ENCODE measurements around the gene NKRF. TPM values are rescaled to one million over a fixed set of nuclear protein-coding genes. Genes with fewer than 3 reads are reported as not detected.
"Not testable (repeated sequence)": the region's sequence is repeated elsewhere in the genome, so short reads cannot be mapped to it uniquely, and the experiment has no call there.

The NKRF gene
- total RNA-seq (2014; rRNA removed; shearing (Covaris generic); ENCODE audit: low replicate concordance), result 7.4 and 10.1 TPM in 2 replicates

DNA sequence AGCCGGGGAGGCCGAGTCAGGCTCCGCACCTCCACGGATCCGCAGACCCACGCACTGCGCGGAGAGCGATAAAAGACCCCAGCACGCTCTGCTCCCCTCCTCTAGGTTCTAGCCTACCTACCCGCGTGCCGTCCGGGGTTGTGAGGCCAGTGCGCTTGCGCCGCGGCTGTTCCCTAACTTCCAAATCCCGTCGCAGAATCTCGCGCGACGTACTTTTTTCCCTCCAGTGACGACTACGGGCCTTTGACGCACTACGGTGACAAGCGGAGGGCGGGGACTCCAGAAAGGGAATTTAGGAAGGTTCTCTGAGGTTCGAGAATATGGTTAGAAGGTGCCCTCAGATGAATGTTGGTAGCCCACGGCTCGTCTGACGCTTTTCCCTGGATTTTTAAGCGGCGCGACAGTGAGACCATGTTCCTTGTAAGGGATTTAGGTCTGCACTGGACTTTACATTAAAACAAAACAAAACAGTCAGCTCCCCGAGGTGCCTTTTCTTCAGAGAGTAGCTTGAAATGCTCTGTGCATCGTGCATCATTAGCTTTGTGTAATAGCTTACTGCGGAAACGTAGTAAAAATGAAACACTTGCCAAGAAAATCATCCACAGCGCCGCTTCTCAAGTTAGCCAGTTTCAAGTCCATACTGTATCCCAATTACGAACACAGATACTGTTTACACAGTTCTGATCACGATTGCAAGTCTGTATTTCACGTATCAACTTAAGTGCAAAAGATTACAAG, at the start of gene NKRF:
Gene NKRF, minus strand, starts transcription at position 145 of the 738 bp plus-strand sequence.
- peak; percentile 84 for DNase-seq
- H3K9me3 ChIP-seq, result no peaks in the 10 kb centered on the region

DNA sequence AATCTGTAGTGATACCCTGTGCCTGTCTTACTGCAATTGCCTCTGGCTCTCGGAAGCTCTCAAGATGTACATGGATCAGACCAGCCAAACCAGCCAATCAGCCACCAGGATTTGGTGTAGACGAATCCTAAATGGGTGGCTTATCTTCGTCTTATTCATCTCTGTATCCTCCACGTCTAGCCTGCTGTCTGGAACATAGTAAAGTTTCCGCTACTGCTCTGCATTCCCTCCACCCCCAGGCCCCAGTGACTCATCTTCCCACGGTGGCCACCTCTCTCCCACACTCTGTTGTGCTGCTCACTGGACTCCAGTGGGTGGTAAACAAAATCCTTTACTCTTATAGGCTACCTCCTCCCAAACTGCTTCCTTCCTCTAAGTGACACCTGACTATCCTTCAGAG, 48.9 kb upstream of the NKRF start:
- Histone ChIP-seq H3K9me3 (no peaks in the 10 kb centered on the region), H3K27me3 (no peaks in the 10 kb centered on the region)
- DNase-seq, result no peak

More for the DNA sequence above, at the start of gene NKRF:
- Histone ChIP-seq H3K27me3 (no peaks in the 10 kb centered on the region), H3K36me3 (no peaks in the 10 kb centered on the region; the same call in 1 of the 2 replicates), H3K4me3 (peak within 1 kb of the TSS; percentile 81)

DNA sequence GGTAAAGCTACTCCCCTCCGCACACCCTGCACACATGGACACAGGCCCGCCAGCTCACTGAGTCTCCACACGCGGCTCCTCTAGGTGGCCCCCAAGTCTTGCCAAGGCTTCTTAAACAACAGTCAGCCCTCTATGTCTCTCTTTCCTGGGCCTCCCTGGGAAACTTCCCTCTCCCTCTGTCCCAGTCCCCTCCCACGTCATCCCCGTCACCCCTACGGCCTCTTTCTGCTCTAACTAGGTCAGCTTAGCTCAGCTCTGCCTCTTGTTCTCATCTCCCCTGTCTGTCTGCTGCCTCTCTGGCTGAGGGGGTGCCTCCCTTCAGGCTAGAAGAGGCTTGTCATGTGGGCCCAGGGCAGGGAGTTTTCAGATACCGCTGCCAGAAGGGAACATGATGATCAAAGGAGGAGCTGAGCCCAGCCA, 47.9 kb upstream of the NKRF start:
- Histone ChIP-seq H3K9me3 (no peaks in the 10 kb centered on the region), H3K36me3 (no peaks in the 10 kb centered on the region), H3K27me3 (no peaks in the 10 kb centered on the region), H3K4me3 (no peak overlapping the region)
- no peak for DNase-seq

More for the DNA sequence above, 48.9 kb upstream of the NKRF start:
- Histone ChIP-seq H3K36me3 (no peaks in the 10 kb centered on the region), H3K4me3 (no peak overlapping the region)

DNA sequence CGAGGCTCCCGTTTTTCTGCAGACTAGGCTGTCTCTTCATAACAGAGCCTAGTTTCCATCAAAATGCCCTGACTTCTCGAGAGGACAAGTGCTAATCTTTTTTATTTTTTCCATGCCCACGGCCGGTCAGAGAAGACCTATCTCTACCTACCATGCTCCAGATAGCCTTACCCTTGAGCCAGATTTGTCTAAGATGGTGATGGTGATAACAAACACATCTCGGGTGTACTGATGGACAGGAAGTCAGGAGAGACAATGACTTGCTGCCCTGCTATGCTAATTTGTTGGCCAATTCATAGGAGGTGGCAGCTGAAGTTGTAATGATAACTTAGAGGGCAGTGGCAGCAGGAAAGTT, 42.2 kb upstream of the NKRF start:
- no peaks in the 10 kb centered on the region for H3K27me3 ChIP-seq
- no peaks in the 10 kb centered on the region for H3K36me3 ChIP-seq
- no peaks in the 10 kb centered on the region for H3K9me3 ChIP-seq
- no peak for DNase-seq
- no peak overlapping the region for H3K4me3 ChIP-seq

DNA sequence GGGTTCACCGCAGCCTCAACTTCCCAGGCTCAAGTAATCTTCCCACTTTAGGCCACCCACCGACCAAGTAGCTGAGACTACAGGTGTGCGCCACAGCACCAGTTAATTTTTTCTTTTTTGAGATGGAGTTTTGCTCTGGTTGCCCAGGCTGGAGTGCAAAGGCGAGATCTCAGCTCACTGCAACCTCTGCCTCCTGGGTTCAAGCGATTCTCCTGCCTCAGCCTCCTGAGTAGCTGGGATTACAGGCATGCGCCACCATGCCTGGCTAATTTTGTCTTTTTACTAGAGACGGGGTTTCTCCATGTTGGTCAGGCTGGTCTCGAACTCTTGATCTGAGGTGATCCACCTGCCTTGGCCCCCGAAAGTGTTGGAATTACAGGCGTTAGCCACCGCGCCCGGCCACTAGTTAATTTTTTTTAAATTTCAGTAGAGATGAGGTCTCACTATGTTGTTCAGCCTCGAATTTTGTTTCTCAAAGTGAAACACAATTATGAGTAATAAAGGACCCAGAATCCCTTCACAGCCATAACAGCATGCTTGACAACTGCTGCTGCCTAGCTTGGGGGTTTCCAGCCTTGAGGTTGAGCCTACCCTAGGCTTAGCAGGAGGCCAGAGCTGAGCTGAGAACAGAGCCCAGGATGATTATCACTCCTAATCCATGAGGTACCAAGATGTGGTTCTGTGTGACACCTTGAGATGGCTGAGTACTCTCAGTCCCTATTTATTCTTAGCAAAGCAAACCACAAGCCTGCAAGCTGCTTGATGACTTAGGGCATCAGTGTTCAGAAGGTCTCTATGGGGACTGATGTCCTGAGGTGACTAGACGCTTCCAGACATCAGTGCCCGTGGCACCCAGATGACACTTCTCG, 41.6 kb upstream of the NKRF start:
- Histone ChIP-seq H3K36me3 (no peaks in the 10 kb centered on the region), H3K27me3 (no peaks in the 10 kb centered on the region), H3K4me3 (no peak overlapping the region), H3K9me3 (no peaks in the 10 kb centered on the region)
- no peak for DNase-seq

DNA sequence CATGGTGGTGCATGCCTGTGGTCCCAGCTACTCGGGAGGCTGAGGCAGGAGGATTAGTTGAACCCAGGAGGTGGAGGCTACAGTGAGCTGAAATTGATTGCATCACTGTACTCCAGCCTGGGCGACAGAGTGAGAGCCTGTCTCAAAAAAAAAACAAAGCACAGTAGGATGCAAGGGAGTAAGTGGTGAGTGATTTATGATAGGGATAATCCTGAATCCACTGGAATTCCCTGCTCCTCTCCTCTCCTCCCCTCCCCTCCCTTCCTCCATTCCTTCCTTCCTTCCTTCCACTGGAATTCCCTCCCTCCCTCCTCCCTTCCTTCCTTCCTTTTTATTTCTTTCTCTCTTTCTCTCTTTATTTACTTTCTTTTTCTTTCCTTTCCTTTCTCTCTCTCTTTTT, 40.9 kb upstream of the NKRF start:
- no peaks in the 10 kb centered on the region for H3K36me3 ChIP-seq
- H3K27me3 ChIP-seq, result no peaks in the 10 kb centered on the region
- H3K9me3 ChIP-seq, result no peaks in the 10 kb centered on the region
- no peak for DNase-seq
- H3K4me3 ChIP-seq, result no peak overlapping the region

DNA sequence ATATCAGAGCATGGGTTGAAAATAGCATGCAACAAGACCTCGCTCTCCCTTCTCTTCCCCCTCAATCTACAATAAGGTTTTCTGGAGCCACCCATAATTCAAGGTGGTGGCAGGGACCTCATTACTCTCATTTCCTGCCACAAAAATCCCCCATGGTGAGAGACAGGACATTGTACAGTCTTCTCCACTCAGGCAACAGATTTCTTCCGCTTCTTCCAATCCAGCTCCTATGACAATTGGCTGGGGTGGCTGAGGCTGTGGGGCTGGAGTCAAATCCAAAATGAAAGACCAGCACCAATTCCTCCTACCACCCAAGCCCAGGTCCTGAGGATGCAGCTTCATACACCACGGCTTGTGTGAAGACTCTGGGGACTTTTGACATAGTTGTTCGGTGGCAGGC, 40.3 kb upstream of the NKRF start:
- Histone ChIP-seq H3K4me3 (no peak overlapping the region), H3K36me3 (no peaks in the 10 kb centered on the region), H3K9me3 (no peaks in the 10 kb centered on the region), H3K27me3 (no peaks in the 10 kb centered on the region)
- no peak for DNase-seq

DNA sequence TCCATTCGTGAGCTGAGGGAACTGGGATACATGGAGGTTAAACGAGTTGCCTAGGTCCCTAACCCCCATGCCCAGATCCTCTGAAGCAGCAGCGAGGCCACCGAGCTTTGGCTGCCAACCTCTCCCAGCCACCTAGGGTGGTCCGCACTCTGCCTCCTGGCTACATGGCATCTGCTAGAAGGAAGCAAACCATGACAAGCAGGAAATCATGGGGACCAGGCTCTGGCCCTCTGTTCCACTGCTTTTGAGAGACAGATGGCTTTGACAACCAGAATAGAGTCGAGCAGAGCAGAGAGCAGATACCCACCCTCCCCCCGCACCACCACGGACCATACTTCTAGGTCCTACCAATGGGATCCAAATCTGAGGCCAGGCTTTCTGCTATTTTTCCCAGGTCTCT, 37.5 kb upstream of the NKRF start:
- Histone ChIP-seq H3K9me3 (no peaks in the 10 kb centered on the region), H3K27me3 (no peaks in the 10 kb centered on the region), H3K36me3 (no peaks in the 10 kb centered on the region), H3K4me3 (no peak overlapping the region)
- no peak for DNase-seq

DNA sequence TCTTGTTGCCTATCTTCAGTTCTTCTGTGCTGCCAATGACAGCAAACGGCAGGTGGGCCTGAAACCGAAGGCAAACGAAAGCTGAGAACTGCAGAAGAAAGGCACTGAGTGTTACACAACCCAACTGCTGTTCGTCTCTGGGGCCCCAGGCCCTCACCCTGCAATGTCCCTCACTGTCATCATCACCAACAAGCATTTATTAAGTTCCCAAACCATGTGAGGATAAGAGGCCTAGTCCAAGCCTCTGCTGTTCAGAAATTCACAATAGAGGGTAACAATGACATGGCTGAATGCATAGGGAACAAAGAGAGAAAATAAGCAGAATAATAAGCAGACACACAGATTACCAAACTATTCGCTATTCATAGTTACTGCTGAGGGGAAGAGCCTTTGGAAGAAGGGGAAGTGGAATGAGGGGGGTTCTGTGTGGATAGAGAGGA, 34.5 kb upstream of the NKRF start:
- Histone ChIP-seq H3K9me3 (no peaks in the 10 kb centered on the region), H3K4me3 (no peak overlapping the region), H3K36me3 (no peaks in the 10 kb centered on the region), H3K27me3 (no peaks in the 10 kb centered on the region)
- no peak for DNase-seq

DNA sequence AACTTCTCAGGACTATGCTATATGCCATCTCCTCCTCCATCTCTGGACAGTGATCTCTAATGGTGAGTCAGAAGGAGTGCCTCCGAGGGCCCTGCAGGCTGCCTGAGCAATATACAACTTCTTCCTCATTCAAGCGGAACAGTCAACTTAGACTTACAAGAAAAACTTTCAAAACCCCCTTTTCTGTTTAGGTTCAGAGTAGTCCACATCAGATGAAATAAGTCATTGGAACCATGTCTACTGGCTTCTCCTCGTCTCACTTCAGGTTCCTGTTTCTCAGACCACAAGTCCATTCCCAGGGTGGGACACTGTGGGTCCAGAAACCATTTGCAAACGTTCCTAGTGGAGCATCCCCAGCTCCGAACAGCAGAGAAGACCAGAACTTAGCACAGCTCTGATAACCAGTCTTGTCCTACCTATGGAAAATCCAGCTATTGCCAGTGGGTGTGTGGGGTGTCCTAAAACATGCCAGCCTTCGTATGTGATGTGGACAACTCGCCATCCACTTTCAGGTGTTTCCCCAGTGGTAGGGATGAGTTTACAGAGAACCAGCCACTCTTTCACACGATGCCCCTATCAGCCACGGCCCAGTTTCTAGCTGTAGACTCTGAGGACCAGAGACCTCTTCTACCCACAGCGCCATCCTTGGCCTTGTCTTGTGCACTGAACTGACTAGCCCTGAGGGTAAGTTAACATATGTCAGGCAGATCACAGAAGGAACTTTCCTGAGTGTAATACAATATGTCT, 32.7 kb upstream of the NKRF start:
- H3K9me3 ChIP-seq, result no peaks in the 10 kb centered on the region
- no peaks in the 10 kb centered on the region for H3K27me3 ChIP-seq
- no peak for DNase-seq
- H3K36me3 ChIP-seq, result no peaks in the 10 kb centered on the region
- no peak overlapping the region for H3K4me3 ChIP-seq

DNA sequence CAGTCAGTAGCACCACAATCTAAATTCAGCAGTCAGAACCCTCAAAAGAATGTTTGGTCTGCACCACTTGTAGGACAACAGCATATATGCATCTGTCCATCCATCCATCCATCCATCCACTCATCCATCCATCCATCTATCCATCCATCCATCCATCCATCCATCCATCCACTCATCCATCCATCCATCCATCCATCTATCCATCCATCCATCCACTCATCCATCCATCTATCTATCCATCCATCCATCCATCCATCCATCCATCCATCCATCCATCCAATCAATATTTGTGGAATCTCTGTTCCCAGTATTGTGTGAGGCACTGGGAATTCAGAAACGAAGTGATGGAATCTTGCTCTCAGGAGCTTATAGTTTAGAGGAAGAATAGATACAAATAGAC, 31.2 kb upstream of the NKRF start:
- not testable (repeated sequence) for H3K36me3 ChIP-seq, H3K4me3 ChIP-seq, H3K27me3 ChIP-seq, DNase-seq, H3K9me3 ChIP-seq

DNA sequence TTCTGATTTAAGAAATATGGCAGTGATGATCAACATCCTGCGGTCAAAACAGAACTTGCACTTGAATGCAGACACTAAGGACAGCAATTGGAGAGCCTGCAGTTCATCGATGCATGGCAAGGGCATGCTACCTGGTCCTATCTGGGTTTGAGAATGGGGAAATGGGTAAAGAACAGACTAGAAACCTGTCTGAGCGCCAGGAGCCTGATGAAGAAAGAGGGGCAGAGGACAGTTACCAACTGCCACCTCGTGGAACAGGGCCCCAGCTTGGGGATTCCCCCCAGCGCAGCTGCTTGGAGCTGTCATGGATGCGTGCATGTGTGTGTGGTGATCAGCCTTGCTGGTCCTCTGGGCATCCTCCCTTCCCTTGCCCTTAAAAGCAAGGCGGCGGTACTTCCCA, 30.2 kb upstream of the NKRF start:
- H3K9me3 ChIP-seq, result no peaks in the 10 kb centered on the region
- H3K36me3 ChIP-seq, result no peaks in the 10 kb centered on the region
- H3K4me3 ChIP-seq, result no peak overlapping the region
- DNase-seq, result no peak
- H3K27me3 ChIP-seq, result no peaks in the 10 kb centered on the region

DNA sequence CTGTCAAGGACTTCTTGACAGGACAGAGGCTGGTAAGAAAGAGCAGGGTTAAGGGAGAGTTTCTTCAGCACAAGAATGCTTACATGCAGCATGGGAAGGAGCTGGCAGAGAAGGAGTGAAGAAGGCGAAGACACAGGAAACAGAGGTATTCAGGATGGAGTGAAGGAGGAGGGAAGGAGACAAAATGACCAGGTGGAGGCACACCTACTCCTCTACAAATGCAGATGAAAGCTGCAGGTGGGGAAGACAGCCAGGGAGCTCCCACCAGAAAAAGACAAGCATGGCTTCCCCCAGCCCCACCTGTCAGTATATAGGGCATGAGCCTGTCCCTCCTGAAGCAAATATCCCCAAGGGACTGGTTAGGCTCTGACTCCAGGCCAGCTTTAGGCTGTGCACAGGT, 29.6 kb upstream of the NKRF start:
- H3K36me3 ChIP-seq, result no peaks in the 10 kb centered on the region
- no peaks in the 10 kb centered on the region for H3K9me3 ChIP-seq
- DNase-seq, result no peak
- no peak overlapping the region for H3K4me3 ChIP-seq
- no peaks in the 10 kb centered on the region for H3K27me3 ChIP-seq

DNA sequence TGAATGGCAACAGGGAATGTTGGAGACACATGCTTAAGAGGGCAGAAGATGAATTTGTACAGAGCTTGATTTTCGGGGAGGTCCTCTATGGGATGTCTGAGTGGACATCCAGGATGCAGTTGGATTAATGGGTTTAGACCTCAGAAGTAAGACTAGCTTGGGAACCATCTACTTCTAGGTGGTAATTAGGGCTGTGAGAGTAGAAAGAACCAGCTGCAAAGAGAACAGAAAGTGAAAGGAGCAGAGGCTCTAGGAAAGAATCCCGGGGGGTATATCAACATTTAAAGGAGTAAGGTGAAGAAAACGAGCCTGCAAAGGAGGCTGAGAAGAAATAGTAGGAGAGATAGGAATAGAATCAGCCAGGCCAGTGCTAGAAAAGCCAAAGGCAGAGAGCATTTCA, 29.0 kb upstream of the NKRF start:
- Histone ChIP-seq H3K36me3 (no peaks in the 10 kb centered on the region), H3K9me3 (no peaks in the 10 kb centered on the region), H3K27me3 (no peaks in the 10 kb centered on the region), H3K4me3 (no peak overlapping the region)
- no peak for DNase-seq

DNA sequence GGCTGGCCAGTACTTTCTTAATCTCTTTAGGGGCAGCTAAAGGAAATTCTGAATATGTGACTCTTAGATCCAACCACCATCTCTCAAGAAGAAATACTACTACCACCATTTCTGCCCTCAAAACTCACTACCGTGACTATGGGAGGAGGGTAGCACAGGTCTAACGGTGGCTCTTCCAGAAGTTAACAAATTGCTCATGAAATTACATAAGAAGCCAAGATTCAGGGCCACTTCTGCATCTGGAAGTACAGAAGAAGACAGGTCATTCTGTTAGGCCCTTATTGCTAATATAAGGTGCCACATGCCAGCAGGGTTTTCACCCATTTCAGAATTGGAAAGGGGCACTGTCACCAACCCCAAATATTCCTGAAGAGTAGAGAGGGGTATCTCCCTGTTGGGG, 19.6 kb upstream of the NKRF start:
- H3K36me3 ChIP-seq, result no peaks in the 10 kb centered on the region
- no peaks in the 10 kb centered on the region for H3K9me3 ChIP-seq
- DNase-seq, result no peak
- H3K4me3 ChIP-seq, result no peak overlapping the region
- H3K27me3 ChIP-seq, result no peaks in the 10 kb centered on the region

DNA sequence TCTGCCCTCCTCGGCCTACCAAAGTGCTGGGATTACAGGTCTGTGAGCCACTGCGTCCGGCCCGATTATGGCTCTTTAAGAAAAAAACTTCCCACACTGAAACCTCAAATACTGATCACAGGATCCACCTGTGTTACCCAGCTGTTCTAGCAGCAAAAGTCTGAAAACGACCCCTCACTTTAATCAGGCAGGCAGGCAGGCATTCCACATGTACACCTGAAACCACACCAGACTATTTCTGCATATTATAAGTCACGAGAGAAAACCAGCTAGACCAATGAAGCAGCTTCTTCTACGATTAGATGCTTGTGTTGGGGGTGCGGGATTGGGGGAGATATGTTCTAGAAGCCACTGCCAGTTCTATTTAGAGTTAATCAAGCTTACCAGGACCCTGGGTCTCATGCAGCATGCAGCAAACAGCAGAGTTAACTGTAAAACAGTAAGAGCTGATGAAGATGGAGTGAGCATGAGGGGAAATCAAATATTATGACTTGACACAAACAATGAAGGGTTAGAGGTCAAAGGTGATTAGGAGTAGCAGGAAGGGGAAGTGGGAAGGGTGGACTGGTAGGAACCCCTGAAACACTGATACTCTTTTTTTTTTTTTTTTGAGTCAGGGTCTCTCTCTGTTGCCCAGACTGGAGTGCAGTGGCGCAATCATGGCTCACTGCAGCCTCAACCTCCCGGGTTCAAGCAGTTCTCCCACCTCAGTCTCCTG, 18.9 kb upstream of the NKRF start:
- Histone ChIP-seq H3K27me3 (no peaks in the 10 kb centered on the region), H3K4me3 (no peak overlapping the region), H3K36me3 (no peaks in the 10 kb centered on the region), H3K9me3 (no peaks in the 10 kb centered on the region)
- no peak for DNase-seq

DNA sequence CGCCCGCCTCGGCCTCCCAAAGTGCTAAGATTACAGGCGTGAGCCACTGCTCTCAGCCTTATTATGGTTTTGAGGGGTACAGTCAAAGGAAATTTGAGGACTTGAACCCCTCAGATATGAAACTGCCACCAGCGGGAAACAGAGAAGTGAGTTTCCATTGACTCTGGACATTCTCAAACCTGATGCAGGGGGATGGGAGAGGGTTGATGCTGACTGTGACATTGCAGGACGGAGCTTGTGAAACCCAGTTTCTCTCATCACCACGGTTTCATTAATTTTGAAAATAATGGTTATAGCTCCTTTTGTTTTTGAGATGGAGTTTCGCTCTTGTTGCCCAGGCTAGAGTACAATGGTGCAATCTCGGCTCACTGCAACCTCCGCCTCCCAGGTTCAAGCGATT, 18.2 kb upstream of the NKRF start:
- H3K36me3 ChIP-seq, result no peaks in the 10 kb centered on the region
- no peaks in the 10 kb centered on the region for H3K27me3 ChIP-seq
- DNase-seq, result no peak
- no peaks in the 10 kb centered on the region for H3K9me3 ChIP-seq
- H3K4me3 ChIP-seq, result no peak overlapping the region
